BJ (cell line): ENCODE measurements around the gene JHY. TPM values are rescaled to one million over a fixed set of nuclear protein-coding genes. Genes with fewer than 3 reads are reported as not detected.

Source experiments
- CTCF ChIA-PET: fragments of 350-600 bp; formaldehyde crosslinking; extraction: SDS; loops from one replicate; lab custom pipeline; 2021; ENCODE audit warnings: antibody characterized with exemption, inconsistent platforms; lab: Yijun Ruan, JAX
- POLR2A ChIA-PET: fragments of 300-600 bp; sonication (Branson Sonifier 250); formaldehyde crosslinking; extraction: SDS; loops from one replicate; lab custom pipeline; 2021; ENCODE audit warnings: antibody characterized with exemption; lab: Charles Lee
- DNase-seq: peaks from one replicate; pipeline ENCODE4 v3.0.0-alpha.2; 2011; ENCODE audit warnings: low read depth
- H3K27me3 ChIP-seq: 2 replicates; pipeline ENCODE4 v1.6.0; 2011; ENCODE audit warnings: low read length; ENCODE audit not compliant: control insufficient read depth, insufficient read depth
- H3K36me3 ChIP-seq: 2 replicates; pipeline ENCODE4 v1.5.1; 2011; ENCODE audit warnings: low read length; ENCODE audit not compliant: control insufficient read depth, insufficient read depth
- H3K4me3 ChIP-seq: 2 replicates; pipeline ENCODE4 v1.5.1; 2011; ENCODE audit warnings: low read depth, mild to moderate bottlenecking, control low read depth, low read length
- polyA plus RNA-seq: library from polyadenylated mRNA; depleted of rRNA; stranded (reverse); fragments of >200 nt; gene quantifications from 2 replicates; pipeline ENCODE4 v1.2.3, GENCODE V29; 2011
- TF ChIP-seq, protein P1 (sequence below): IDR thresholded peaks from 2 replicates; pipeline ENCODE4 v1.5.1; 2011; ENCODE audit warnings: low read depth, mild to moderate bottlenecking, control low read depth, inconsistent platforms, low read length, moderate library complexity; ENCODE audit not compliant: insufficient read depth

JHY gene
- polyA plus RNA-seq, 1 experiment: 4.4 TPM

DNA sequence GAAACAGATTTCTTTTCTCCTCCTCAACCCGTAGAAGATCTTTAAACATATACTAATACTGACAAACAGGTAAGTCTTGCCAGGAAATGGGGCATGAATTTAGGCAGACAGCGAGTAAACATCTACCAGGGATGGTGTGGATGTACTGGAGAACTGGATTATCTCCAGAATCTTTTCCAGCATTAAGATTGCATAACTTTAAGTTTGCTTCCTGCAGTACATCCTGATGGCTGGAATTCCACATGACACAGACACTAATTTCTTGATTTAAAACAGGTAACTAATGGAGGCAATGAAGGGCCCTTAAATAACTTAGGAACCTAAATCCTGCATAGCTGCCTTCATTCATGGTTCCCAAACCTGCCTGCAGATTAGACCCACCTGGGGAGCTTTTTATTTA is 40.7 kb downstream of the JHY start:
- H3K4me3 ChIP-seq: no peak overlapping the region
- TF ChIP-seq, protein P1, sequence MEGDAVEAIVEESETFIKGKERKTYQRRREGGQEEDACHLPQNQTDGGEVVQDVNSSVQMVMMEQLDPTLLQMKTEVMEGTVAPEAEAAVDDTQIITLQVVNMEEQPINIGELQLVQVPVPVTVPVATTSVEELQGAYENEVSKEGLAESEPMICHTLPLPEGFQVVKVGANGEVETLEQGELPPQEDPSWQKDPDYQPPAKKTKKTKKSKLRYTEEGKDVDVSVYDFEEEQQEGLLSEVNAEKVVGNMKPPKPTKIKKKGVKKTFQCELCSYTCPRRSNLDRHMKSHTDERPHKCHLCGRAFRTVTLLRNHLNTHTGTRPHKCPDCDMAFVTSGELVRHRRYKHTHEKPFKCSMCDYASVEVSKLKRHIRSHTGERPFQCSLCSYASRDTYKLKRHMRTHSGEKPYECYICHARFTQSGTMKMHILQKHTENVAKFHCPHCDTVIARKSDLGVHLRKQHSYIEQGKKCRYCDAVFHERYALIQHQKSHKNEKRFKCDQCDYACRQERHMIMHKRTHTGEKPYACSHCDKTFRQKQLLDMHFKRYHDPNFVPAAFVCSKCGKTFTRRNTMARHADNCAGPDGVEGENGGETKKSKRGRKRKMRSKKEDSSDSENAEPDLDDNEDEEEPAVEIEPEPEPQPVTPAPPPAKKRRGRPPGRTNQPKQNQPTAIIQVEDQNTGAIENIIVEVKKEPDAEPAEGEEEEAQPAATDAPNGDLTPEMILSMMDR: peak; percentile 11; the same call in 1 of the 2 replicates
- H3K36me3 ChIP-seq: no peaks in the 10 kb centered on the region
- no peaks in the 10 kb centered on the region for H3K27me3 ChIP-seq
- ChIA-PET CTCF (interaction anchor here (0.8 kb wide), 1 partner anchor 59 kb away, joined by 3 read pairs; no protein-coding TSS in a partner anchor), POLR2A (no interaction called here)
- no peak for DNase-seq

DNA sequence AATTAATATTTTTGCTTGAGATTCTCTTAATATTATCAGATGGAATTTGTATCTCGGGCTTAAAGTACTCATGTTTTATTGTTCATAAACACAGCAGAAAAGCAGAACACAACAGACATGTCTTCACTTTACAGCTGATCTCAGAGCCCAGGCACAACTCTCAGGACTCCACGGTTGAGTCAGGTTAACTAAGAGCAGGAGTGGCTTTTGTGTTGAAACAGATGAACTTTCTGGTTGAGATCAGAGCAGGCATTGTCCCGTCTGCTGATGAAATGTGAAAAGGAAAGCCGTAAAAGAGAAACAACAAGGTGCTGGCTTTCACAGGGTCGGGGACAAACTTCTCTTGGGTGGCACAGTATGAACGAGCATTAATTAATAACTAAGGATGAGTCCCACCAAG is 49.0 kb downstream of the JHY start:
- ChIA-PET POLR2A (no interaction called here), CTCF (no interaction called here)
- Histone ChIP-seq H3K36me3 (no peaks in the 10 kb centered on the region), H3K27me3 (no peaks in the 10 kb centered on the region), H3K4me3 (no peak overlapping the region)
- no peak for DNase-seq
- TF ChIP-seq, protein P1: no peak

- POLR2A ChIA-PET: no interaction called here
- TF ChIP-seq, protein P1: no peak
- no peaks in the 10 kb centered on the region for H3K36me3 ChIP-seq
- no peaks in the 10 kb centered on the region for H3K27me3 ChIP-seq
- H3K4me3 ChIP-seq: no peak overlapping the region
- DNase-seq: peak; percentile 41
- CTCF ChIA-PET: interaction anchor here (0.9 to 1.2 kb wide), 5 partner anchors 21 to 91 kb away, joined by 3 read pairs; no protein-coding TSS in a partner anchor
These were observed 50.9 kb downstream of the JHY start for GRCh38 chr11:122933416-122933815.

- ChIA-PET CTCF (no interaction called here), POLR2A (no interaction called here)
- TF ChIP-seq, protein P1: no peak
- no peak for DNase-seq
- no peaks in the 10 kb centered on the region for H3K36me3 ChIP-seq
- H3K27me3 ChIP-seq: no peaks in the 10 kb centered on the region
- H3K4me3 ChIP-seq: no peak overlapping the region
These were observed 55.4 kb downstream of the JHY start for GRCh38 chr11:122937983-122938382.

GRCh38 chr11:122938557-122938956 is 56.0 kb downstream of the JHY start:
- no peaks in the 10 kb centered on the region for H3K36me3 ChIP-seq
- TF ChIP-seq, protein P1: no peak
- POLR2A ChIA-PET: no interaction called here
- no peak for DNase-seq
- CTCF ChIA-PET: no interaction called here
- no peak overlapping the region for H3K4me3 ChIP-seq
- no peaks in the 10 kb centered on the region for H3K27me3 ChIP-seq
